B cell (primary cell): Measurements from ENCODE around the gene CSNK1G1.

Source experiments
- CTCF ChIP-seq: fragments of 200-600 bp; IDR thresholded peaks from one replicate; pipeline ENCODE4 v1.8.0; 2022; ENCODE audit warnings: antibody characterized with exemption, mild to moderate bottlenecking
- EZH2 ChIP-seq: IDR thresholded peaks from 2 replicates; pipeline ENCODE4 v1.6.1; 2012; ENCODE audit warnings: borderline replicate concordance, low read depth, mild to moderate bottlenecking, moderate library complexity, low read length; ENCODE audit not compliant: insufficient read depth, poor library complexity, severe bottlenecking

GRCh38 chr15:64237677-64238076 lies 118.3 kb downstream of the CSNK1G1 start:
- TF ChIP-seq CTCF (no peak), EZH2 (no peak)
